IPS DF 6.9 (cell line): ENCODE data around the gene DLST.
A peak's percentile ranks its signal among the peaks of the same experiment; 100 is the strongest.

Experiments used
- DNase-seq: peaks from one replicate; pipeline ENCODE4 v3.0.0-alpha.2; 2013; ENCODE audit warnings: low read depth, low spot score
- H3K27ac ChIP-seq: one replicate; pipeline ENCODE4 v1.5.1; 2013; ENCODE audit warnings: low read length, control low read depth
- H3K27me3 ChIP-seq: 2 replicates; pipeline ENCODE4 v1.6.1; 2013; ENCODE audit warnings: mild to moderate bottlenecking, low read length; ENCODE audit not compliant: control insufficient read depth, insufficient read depth
- H3K36me3 ChIP-seq: 2 replicates; pipeline ENCODE4 v1.6.1; 2013; ENCODE audit warnings: low read length; ENCODE audit not compliant: control insufficient read depth, insufficient read depth
- H3K4me1 ChIP-seq: 2 replicates; pipeline ENCODE4 v1.6.1; 2013; ENCODE audit warnings: low read length; ENCODE audit not compliant: control insufficient read depth, insufficient read depth
- H3K4me3 ChIP-seq: 2 replicates; pipeline ENCODE4 v1.5.1; 2013; ENCODE audit warnings: mild to moderate bottlenecking, low read length
- H3K9me3 ChIP-seq: 2 replicates; pipeline ENCODE4 v1.6.1; 2013; ENCODE audit warnings: low read length, inconsistent platforms; ENCODE audit not compliant: control insufficient read depth, insufficient read depth
- WGBS: extraction: QIAGEN DNeasy Blood & Tissue Kit; methylation state at CpG from one replicate; pipeline ENCODE4 v1.1.7; 2013; ENCODE audit warnings: mixed read lengths, missing lambda C conversion rate; ENCODE audit not compliant: insufficient read length, insufficient coverage; 5-methylcytosine and 5-hydroxymethylcytosine counted together

DLST gene

DNA sequence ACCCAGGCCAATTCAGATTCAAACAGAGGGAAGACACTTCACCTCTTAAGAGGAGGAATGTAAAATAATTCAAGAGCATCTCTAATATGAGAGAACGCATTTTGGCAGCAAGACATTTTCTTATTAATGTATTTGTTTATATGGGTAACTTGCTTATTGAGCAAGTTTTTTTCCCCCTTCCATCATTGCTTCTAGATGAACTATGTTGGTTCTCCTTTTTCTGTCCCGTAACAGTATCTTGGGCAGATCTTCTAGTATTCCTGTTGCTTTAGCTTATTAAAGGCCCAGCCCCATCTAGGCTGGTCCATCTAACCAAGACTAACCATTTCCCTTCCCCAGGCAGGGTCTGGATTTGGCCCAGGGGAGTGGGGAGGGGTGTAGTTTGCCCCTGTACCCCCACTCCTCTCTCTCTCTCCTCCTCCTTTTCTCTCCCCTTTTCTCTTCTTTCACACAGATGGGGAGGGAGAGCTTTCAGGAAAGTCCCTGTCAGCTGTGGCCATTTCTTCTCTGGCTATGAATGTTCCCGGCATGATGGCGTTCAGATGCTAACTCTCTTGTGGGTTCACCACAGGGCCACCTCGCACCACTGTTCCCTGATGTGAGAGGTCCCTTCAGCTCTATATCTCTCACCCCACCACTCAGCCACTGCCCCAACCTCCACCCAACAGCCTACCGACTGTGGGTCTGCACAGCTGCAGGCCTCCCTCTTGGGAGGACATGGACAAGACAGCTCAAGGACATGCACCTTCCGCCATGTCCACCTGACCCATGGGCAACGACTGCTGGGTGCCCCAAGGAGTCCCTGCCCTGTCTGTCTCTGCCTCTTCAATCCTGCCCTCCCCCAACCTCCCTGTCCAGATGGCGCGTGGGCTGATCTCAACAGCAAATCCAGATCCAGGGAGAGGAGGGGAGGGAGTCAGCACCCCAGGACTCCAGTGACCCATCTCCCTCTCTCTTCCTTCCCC, 57.1 kb downstream of the DLST start:
- DNase-seq, result no peak
- Histone ChIP-seq H3K9me3 (no peaks in the 10 kb centered on the region), H3K4me1 (no peaks in the 10 kb centered on the region), H3K36me3 (no peaks in the 10 kb centered on the region), H3K27ac (no peak overlapping the region), H3K27me3 (no peaks in the 10 kb centered on the region), H3K4me3 (no peak overlapping the region)
- no CpG with 5 or more reads among the region's 10 CpGs for WGBS

DNA sequence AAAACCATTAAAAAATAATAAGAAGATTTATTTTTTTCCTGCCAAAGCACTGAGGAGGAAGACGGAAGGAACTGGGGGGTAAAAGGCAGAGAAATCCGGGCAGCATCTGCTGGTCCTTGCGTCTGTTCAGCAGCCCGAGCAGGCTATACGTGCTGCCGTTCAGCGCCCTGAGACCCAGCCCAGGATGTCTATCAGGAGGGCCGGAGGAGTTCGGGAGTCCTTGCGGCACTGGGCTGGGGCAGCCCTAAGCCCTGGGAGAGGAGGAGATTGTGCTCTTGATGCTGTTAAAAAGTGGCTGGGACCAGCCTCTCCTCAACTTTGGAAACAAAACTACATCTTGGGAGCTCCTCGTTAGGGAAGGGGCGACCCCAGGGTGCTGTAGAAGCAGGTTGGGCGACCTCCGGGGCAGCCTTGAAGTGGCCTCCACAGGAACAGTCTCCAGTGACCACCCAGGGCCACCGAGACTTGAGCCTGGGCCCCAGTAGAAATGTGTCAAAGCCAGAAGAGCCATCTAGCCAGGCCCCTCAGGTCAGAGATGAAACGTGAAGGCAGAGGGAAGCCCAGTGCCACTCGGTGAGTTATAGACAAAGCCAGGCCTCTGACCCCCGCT, 59.3 kb downstream of the DLST start:
- DNase-seq, result no peak
- WGBS, result no CpG with 5 or more reads among the region's 18 CpGs

DNA sequence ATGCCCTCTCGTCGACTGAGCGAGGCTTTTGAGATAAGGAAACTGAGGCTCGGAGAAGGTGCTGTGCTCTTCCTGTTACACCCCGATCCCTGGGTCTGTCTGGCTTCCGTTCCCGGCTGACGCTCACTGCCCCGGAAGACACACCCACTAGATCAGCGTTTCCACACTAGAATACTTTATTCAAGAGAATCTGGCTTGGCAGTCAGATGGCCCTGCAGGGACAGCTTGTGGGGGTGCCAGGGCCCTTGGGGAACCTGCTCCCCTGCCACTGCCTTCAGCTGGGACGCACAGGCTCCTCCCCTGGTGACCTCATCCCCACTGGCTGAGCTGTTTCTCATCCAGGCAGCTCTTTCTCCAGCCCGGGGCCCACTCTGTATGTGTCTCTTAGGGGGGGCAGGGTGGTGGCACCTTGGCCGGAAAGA, 60.0 kb downstream of the DLST start:
- Histone ChIP-seq H3K27ac (no peak overlapping the region), H3K36me3 (no peaks in the 10 kb centered on the region), H3K27me3 (no peaks in the 10 kb centered on the region), H3K4me1 (0 out of 2 replicates have a peak, but pooled peaks cover 3% of the 10 kb centered on the region), H3K9me3 (no peaks in the 10 kb centered on the region), H3K4me3 (no peak overlapping the region)
- no peak for DNase-seq
- no CpG with 5 or more reads among the region's 13 CpGs for WGBS

More for the DNA sequence above, 59.3 kb downstream of the DLST start:
- 0 out of 2 replicates have a peak, but pooled peaks cover 1% of the 10 kb centered on the region for H3K4me1 ChIP-seq
- no peaks in the 10 kb centered on the region for H3K27me3 ChIP-seq
- no peaks in the 10 kb centered on the region for H3K36me3 ChIP-seq
- H3K9me3 ChIP-seq, result no peaks in the 10 kb centered on the region
- no peak overlapping the region for H3K27ac ChIP-seq
- H3K4me3 ChIP-seq, result no peak overlapping the region

DNA sequence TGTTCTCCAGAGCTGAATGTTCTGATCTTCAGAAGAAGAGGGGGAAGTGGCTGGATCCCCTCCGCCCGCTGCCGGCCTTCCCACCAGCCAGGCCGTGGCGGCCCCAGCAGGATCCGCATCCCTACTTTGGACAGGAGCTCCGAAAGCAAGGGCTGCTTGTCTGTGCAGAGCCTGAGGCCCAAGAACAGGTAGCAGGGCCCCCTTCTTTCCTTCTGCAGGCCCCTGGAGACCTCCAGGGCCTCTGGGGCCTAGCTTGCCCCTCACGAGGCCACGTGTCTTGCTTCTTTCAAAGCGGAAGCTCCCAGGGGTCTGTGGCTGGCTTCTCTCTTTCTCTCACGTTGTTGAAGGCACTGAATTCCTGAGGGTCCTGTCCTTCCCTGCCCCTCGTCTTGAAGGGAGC, 60.5 kb downstream of the DLST start:
- H3K27me3 ChIP-seq, result no peaks in the 10 kb centered on the region
- H3K4me1 ChIP-seq, result 0 out of 2 replicates have a peak, but pooled peaks cover 3% of the 10 kb centered on the region
- H3K27ac ChIP-seq, result no peak overlapping the region
- WGBS, result no CpG with 5 or more reads among the region's 12 CpGs
- no peak for DNase-seq
- H3K9me3 ChIP-seq, result no peaks in the 10 kb centered on the region
- H3K36me3 ChIP-seq, result no peaks in the 10 kb centered on the region
- H3K4me3 ChIP-seq, result no peak overlapping the region

DNA sequence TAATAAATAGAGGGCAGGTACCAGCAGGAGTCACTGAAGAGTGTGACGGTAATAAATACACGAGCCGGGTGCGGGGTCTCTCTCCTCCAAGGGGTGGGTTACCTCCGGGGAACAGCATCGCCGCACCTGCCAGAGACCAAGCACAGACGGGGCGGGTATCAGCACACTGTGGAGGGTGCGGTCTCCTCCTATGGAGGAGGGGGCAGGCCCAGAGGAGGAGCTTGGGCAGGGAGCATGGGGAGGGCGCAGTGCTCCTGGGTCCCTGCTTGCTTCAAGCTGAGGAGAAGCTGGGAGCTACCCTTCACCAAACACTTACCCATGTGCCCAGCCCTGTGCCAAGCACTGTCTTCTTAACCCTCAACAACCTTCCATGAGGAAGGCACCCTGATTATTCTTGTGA, 60.9 kb downstream of the DLST start:
- no peak overlapping the region for H3K27ac ChIP-seq
- WGBS, result no CpG with 5 or more reads among the region's 11 CpGs

DNA sequence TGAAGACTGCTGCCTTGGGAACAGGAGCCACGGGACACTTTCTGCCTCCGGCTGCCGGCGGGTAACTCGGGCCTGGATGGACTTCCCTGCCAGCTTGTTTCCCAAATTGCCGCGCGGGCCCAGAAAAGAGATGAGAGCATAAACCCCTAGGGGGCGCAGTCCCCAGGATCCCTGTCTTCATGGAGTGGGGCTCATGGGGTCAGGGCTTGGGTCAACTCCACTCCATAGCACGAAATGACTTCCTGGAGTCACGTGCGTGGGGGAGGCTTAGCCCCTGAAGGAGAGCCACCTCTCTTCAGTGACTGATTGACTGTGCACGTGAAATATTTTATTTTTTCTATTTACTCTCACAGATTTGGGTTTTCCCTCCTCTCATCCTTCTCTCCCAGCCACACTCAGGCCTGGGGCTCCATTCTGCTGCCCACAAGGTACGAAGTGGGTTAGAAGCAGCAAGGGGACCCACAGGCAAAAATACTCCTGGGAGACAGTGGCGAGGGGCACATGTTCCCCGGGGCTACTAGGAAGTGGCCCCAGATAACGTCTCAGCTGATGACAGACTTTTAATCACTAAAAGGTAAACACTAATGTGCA, 63.6 kb downstream of the DLST start:
- Histone ChIP-seq H3K4me1 (0 out of 2 replicates have a peak, but pooled peaks cover 3% of the 10 kb centered on the region), H3K36me3 (no peaks in the 10 kb centered on the region), H3K27ac (no peak overlapping the region), H3K27me3 (no peaks in the 10 kb centered on the region), H3K9me3 (no peaks in the 10 kb centered on the region), H3K4me3 (no peak overlapping the region)
- DNase-seq, result peak; percentile 43
- no CpG with 5 or more reads among the region's 17 CpGs for WGBS

More for the DNA sequence above, 60.9 kb downstream of the DLST start:
- DNase-seq, result no peak
- Histone ChIP-seq H3K9me3 (no peaks in the 10 kb centered on the region), H3K27me3 (no peaks in the 10 kb centered on the region), H3K4me1 (0 out of 2 replicates have a peak, but pooled peaks cover 3% of the 10 kb centered on the region), H3K36me3 (no peaks in the 10 kb centered on the region), H3K4me3 (no peak overlapping the region)

DNA sequence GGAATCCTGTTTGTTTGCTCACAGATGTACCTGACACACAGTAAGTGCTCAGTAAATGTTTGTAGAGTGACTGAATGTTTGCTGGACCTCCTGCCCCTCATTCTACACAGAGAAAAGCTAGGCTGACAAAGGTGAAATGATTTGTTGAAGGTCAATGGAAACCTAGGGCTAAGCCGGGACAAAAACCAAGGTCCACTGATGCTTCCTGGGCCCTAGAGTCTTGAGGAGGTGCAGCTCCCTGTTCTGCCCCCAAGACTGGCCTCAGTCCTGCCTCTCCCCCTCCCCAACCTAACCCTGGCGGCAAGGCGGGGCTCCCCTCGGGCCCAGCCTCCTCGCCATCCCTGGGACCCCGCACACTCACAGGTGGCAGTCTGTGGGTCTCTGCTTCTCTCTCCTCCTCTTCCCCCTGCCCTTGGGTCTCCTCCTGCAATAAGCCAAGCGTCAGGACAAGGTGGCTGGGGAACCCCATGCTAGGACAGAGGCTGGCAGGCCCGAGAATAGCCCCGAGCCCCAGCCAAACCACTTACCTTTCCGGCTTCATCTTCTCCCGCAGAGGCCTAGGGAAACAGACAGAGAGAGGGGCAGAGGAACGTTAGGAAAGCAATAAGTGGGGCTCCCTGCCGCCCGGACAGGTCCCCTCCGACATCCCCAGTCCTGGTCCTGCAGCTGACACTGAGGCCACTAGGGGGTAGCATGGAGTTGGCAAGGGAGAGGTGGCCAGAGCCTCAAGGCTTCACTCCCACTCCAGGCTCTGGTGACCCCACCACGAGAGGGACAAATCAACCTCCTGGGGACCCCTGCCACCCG, 64.3 kb downstream of the DLST start:
- H3K27ac ChIP-seq, result no peak overlapping the region
- WGBS, result no CpG with 5 or more reads among the region's 17 CpGs
- H3K9me3 ChIP-seq, result no peaks in the 10 kb centered on the region
- H3K27me3 ChIP-seq, result no peaks in the 10 kb centered on the region
- DNase-seq, result peak; percentile 68
- no peaks in the 10 kb centered on the region for H3K36me3 ChIP-seq
- 0 out of 2 replicates have a peak, but pooled peaks cover 3% of the 10 kb centered on the region for H3K4me1 ChIP-seq
- H3K4me3 ChIP-seq, result no peak overlapping the region

DNA sequence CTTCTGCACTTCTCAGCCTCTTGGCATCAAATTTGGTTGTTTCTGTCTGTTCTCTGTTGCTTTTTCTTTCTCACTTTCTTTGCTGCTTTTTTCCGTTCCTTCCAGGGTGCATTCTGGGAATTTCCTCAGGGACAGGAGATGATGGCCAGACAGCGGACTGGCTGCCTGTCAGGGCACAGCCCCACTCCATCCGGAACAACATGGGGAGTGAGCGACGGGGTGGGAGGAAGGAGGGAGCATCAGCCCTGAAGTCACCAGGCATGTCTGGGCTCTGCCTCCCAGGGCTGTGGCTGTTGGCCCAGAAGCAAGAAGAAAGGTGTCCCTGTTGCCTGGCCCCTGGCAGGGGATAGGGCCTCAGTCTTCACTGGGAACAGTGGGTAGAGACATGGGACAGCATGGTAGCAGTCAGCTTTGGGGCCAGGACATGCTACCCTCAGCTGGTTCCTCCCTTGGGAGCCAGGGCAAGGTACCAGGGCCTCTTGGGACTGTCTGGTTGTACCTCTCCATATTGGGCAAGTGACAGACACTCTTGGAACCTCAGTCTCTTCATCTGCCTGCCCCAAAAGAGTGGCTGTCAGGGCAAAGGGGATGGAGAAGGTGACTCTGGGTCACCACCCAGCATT, 65.1 kb downstream of the DLST start:
- Histone ChIP-seq H3K4me3 (no peak overlapping the region), H3K27ac (no peak overlapping the region), H3K9me3 (no peaks in the 10 kb centered on the region), H3K4me1 (0 out of 2 replicates have a peak, but pooled peaks cover 3% of the 10 kb centered on the region), H3K36me3 (no peaks in the 10 kb centered on the region), H3K27me3 (no peaks in the 10 kb centered on the region)
- no peak for DNase-seq
- WGBS, result no CpG with 5 or more reads among the region's 5 CpGs

DNA sequence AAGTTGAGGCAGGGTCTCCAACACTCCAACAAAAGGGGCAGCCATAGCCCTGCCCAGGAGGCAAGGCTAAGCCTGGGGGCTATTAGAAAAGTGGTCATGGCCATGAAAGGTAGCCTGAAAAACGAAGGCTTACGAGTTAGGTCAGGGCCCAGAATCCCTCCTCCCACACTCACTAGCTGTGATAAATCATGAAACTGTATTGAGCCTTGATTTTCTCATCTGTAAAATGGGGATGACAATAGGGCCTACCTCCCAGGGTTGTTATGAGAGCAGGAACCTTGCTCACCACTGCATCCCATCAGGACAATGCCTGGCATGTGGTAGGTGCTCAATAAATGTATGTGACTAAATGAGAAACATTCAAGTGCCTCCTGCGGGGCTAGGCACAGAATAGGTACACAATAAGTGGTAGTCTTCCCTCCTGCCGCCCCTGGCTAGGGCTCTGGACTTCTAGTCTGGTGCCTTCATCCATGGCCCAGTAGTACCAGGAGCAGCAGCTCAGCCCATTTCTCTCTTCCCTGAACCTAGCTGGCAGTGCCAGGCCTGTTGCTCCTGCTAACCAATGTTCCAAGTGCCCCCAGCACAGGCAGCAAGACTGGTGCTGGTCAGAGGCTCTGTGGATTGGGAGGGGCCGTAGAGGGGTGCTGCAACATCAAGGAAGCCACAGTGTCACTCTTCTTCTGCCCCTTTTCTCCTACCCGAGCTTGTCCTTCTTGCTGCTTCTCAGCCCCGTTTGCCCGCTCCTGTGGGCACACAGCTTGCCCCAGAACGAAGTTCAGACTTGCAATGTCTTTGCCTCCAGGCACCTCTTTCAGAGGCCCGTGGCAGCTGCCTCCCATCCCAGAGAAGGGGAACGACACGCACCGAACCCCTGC, 65.9 kb downstream of the DLST start:
- Histone ChIP-seq H3K9me3 (no peaks in the 10 kb centered on the region), H3K27ac (no peak overlapping the region), H3K27me3 (no peaks in the 10 kb centered on the region), H3K4me3 (no peak overlapping the region), H3K36me3 (no peaks in the 10 kb centered on the region), H3K4me1 (0 out of 2 replicates have a peak, but pooled peaks cover 3% of the 10 kb centered on the region)
- WGBS, result no CpG with 5 or more reads among the region's 13 CpGs
- no peak for DNase-seq
